ENCODE results near the gene KIFBP.
"Not testable (repeated sequence)": the region's sequence is repeated elsewhere in the genome, so short reads cannot be mapped to it uniquely, and the experiment has no call there.

KIFBP gene

GRCh38 chr10:68988530-68989316 lies at the start of gene KIFBP:
TSS of gene KIFBP (plus strand) at chr10:68988803. CDS start at chr10:68988833, 30 bp downstream.
- DNase-seq, result peak; percentile 89

- DNase-seq, result no peak
These were observed 49.7 kb upstream of the KIFBP start for GRCh38 chr10:68938884-68939283.

GRCh38 chr10:68940917-68941316 lies 47.7 kb upstream of the KIFBP start:
- DNase-seq, result not testable (repeated sequence)

GRCh38 chr10:68950598-68950997 lies 38.0 kb upstream of the KIFBP start:
- no peak for DNase-seq

GRCh38 chr10:68954904-68955303 lies 33.7 kb upstream of the KIFBP start:
- DNase-seq, result no peak

- DNase-seq, result no peak
These were observed 33.2 kb upstream of the KIFBP start for GRCh38 chr10:68955355-68955831.

GRCh38 chr10:68955832-68956532 lies 32.6 kb upstream of the KIFBP start, which contains the start of gene DDX21:
TSS of gene DDX21 (plus strand) at chr10:68956170. CDS start at chr10:68956226, 56 bp downstream.
- peak; percentile 92 for DNase-seq

- no peak for DNase-seq
These were observed 31.4 kb upstream of the KIFBP start for GRCh38 chr10:68957284-68957615.

- DNase-seq, result no peak
These were observed 30.9 kb upstream of the KIFBP start for GRCh38 chr10:68957654-68958053.

GRCh38 chr10:68959695-68960527 lies 28.7 kb upstream of the KIFBP start:
- no peak for DNase-seq

- DNase-seq, result no peak
These were observed 25.5 kb upstream of the KIFBP start for GRCh38 chr10:68963151-68963550.

GRCh38 chr10:68973975-68974374 lies 14.6 kb upstream of the KIFBP start:
- DNase-seq, result no peak

- DNase-seq, result not testable (repeated sequence)
These were observed 12.6 kb upstream of the KIFBP start for GRCh38 chr10:68975936-68976473.

GRCh38 chr10:68979738-68980137 lies 8.9 kb upstream of the KIFBP start:
- not testable (repeated sequence) for DNase-seq

GRCh38 chr10:68981074-68981473 lies 7.5 kb upstream of the KIFBP start:
- no peak for DNase-seq

- DNase-seq, result no peak
These were observed 6.2 kb upstream of the KIFBP start for GRCh38 chr10:68982389-68982788.

- no peak for DNase-seq
These were observed 992 bp upstream of the KIFBP start for GRCh38 chr10:68987611-68988010.

- no peak for DNase-seq
These were observed 851 bp downstream of the KIFBP start for GRCh38 chr10:68989317-68989990.

- no peak for DNase-seq
These were observed 4.2 kb downstream of the KIFBP start for GRCh38 chr10:68992636-68993440.

GRCh38 chr10:68997211-68997610 lies 8.6 kb downstream of the KIFBP start:
- no peak for DNase-seq

- peak; percentile 71 for DNase-seq
These were observed 16.2 kb downstream of the KIFBP start for GRCh38 chr10:69004821-69005220.
